Peyer's patch (tissue), 4 donors: Measurements from ENCODE around the gene SFT2D3. TPM values are rescaled to one million over a fixed set of nuclear protein-coding genes. Genes with fewer than 3 reads are reported as not detected.

Source experiments
- DNase-seq, 3 donors: peaks; one replicate each; pipeline ENCODE4 v3.0.0-alpha.2; 2017 to 2019
- H3K27ac ChIP-seq, 4 donors: fragments of 200-600 bp; sonication (generic); one replicate each; pipeline ENCODE4 v1.5.1; 2016 to 2019
- H3K27me3 ChIP-seq, 2 donors: fragments of 200-600 bp; sonication (generic); one replicate each; pipeline ENCODE4 v1.5.1; 2019
- H3K36me3 ChIP-seq, 3 donors: fragments of 200-600 bp; sonication (generic); one replicate each; pipeline ENCODE4 v1.5.1; 2016 to 2019
- H3K4me1 ChIP-seq, 4 donors: fragments of 200-600 bp; sonication (generic); one replicate each; pipeline ENCODE4 v1.5.1; 2016 to 2019
- H3K4me3 ChIP-seq, 4 donors: fragments of 200-600 bp; sonication (generic); 1 replicate in 3 of 4; 2 replicates in 1 of 4; pipeline ENCODE4 v1.5.1; 2016 to 2019; ENCODE audit warnings: mild to moderate bottlenecking in 1 of 4
- H3K9me3 ChIP-seq, 4 donors: fragments of 200-600 bp; sonication (generic); one replicate each; pipeline ENCODE4 v1.5.1; 2016 to 2019; ENCODE audit warnings: mild to moderate bottlenecking in 1 of 4
- CTCF ChIP-seq, 6 experiments: fragments of 450-650 bp in 4 of 6; fragments of 200-600 bp in 2 of 6; sonication (generic) in 1 of 6; IDR thresholded peaks; one replicate each; pipeline ENCODE4 v1.5.1; 2017 to 2019; ENCODE audit warnings: antibody characterized with exemption in 6 of 6, mild to moderate bottlenecking in 3 of 6, moderate library complexity in 1 of 6
- POLR2A ChIP-seq, 2 donors: fragments of 450-650 bp; IDR thresholded peaks; one replicate each; pipeline ENCODE4 v1.5.1; 2017; ENCODE audit warnings: antibody characterized with exemption in 2 of 2, mild to moderate bottlenecking in 2 of 2, moderate library complexity in 2 of 2
- total RNA-seq, 4 donors: library from RNA; depleted of rRNA; stranded (reverse); fragments of >200 nt; gene quantifications; one replicate each; pipeline ENCODE4 v1.1.0, GENCODE V29; 2016

SFT2D3 gene
- total RNA-seq, 4 donors from 2014 or later: 5.8 to 12.4 (median 8.8) TPM

- TF ChIP-seq POLR2A (IDR thresholded peaks at IDR 0.05) (no peak), CTCF (IDR thresholded peaks at IDR 0.05) (no peak)
- Histone ChIP-seq H3K27me3 (no peaks in the 10 kb centered on the region), H3K9me3 (no peaks in the 10 kb centered on the region), H3K27ac (peak overlapping the region in 1 of 4 donors; percentile 85), H3K36me3 (peaks cover 0 to 7% (median 0%) of the 10 kb centered on the region in 3 donors), H3K4me1 (peaks cover 0 to 14% (median 4%) of the 10 kb centered on the region in 4 donors), H3K4me3 (no peak overlapping the region)
- peak in 1 of 3 donors; percentile 32 for DNase-seq
Observed at GRCh38 chr2:127654838-127655175, 46.5 kb upstream of the SFT2D3 start.

- TF ChIP-seq POLR2A (IDR thresholded peaks at IDR 0.05): no peak
- H3K27ac ChIP-seq: peak overlapping the region in 2 of 4 donors; percentile 19 to 85
- H3K36me3 ChIP-seq: peaks cover 0 to 7% (median 0%) of the 10 kb centered on the region in 3 donors
- peaks cover 0 to 15% (median under 1%) of the 10 kb centered on the region in 4 donors for H3K4me1 ChIP-seq
- no peaks in the 10 kb centered on the region for H3K27me3 ChIP-seq
- DNase-seq: peak in 1 of 3 donors; percentile 36
- H3K9me3 ChIP-seq: no peaks in the 10 kb centered on the region
- no peak overlapping the region for H3K4me3 ChIP-seq
Observed at GRCh38 chr2:127655209-127656073, 45.9 kb upstream of the SFT2D3 start.

- Histone ChIP-seq H3K27ac (peak overlapping the region in 2 of 4 donors; percentile 43 to 85), H3K36me3 (peaks cover 0 to 7% (median 0%) of the 10 kb centered on the region in 3 donors), H3K9me3 (no peaks in the 10 kb centered on the region), H3K4me3 (no peak overlapping the region), H3K27me3 (no peaks in the 10 kb centered on the region), H3K4me1 (peaks cover 0 to 24% (median 0%) of the 10 kb centered on the region in 4 donors)
- TF ChIP-seq CTCF (IDR thresholded peaks at IDR 0.05) (no peak), POLR2A (IDR thresholded peaks at IDR 0.05) (no peak)
- peak in 1 of 3 donors; percentile 25 for DNase-seq
Observed at GRCh38 chr2:127656569-127657231, 44.6 kb upstream of the SFT2D3 start.

GRCh38 chr2:127657232-127657595 is 44.1 kb upstream of the SFT2D3 start:
- peak overlapping the region in 2 of 4 donors; percentile 43 to 85 for H3K27ac ChIP-seq
- H3K4me3 ChIP-seq: no peak overlapping the region
- peaks cover 0 to 28% (median 0%) of the 10 kb centered on the region in 4 donors for H3K4me1 ChIP-seq
- no peaks in the 10 kb centered on the region for H3K27me3 ChIP-seq
- TF ChIP-seq CTCF (IDR thresholded peaks at IDR 0.05): no peak
- TF ChIP-seq POLR2A (IDR thresholded peaks at IDR 0.05): no peak
- H3K9me3 ChIP-seq: no peaks in the 10 kb centered on the region
- peaks cover 0 to 7% (median 0%) of the 10 kb centered on the region in 3 donors for H3K36me3 ChIP-seq
- peak in 1 of 3 donors; percentile 28 for DNase-seq

GRCh38 chr2:127658146-127658545 is 43.2 kb upstream of the SFT2D3 start:
- peaks cover 0 to 27% (median 0%) of the 10 kb centered on the region in 4 donors for H3K4me1 ChIP-seq

More at GRCh38 chr2:127658146-127658545, 43.2 kb upstream of the SFT2D3 start:
- no peak overlapping the region for H3K4me3 ChIP-seq
- TF ChIP-seq CTCF (IDR thresholded peaks at IDR 0.05) (no peak), POLR2A (IDR thresholded peaks at IDR 0.05) (no peak)
- H3K27ac ChIP-seq: peak overlapping the region in 2 of 4 donors; percentile 55 to 85
- peaks cover 0 to 7% (median 0%) of the 10 kb centered on the region in 3 donors for H3K36me3 ChIP-seq
- no peaks in the 10 kb centered on the region for H3K9me3 ChIP-seq
- no peaks in the 10 kb centered on the region for H3K27me3 ChIP-seq
- peak in 1 of 3 donors; percentile 3 for DNase-seq
